Measurements from ENCODE around the gene KIF22.

Gene KIF22

GRCh38 chr16:29854520-29855100 is 64.1 kb downstream of the KIF22 start:
- no peaks in the 10 kb centered on the region for H3K9me2 ChIP-seq (replicated peaks; ENCODE audit: insufficient read depth, low read length)
- H3K27ac ChIP-seq (ENCODE audit: low read length), result no peak overlapping the region
- DNase-seq, result no peak
- no peaks in the 10 kb centered on the region for H3K9me3 ChIP-seq (replicated peaks; ENCODE audit: insufficient read depth, low read length)
- H3K9ac ChIP-seq (ENCODE audit: low read length), result no peak overlapping the region
- H3K4me1 ChIP-seq (ENCODE audit: low read length), result no peaks in the 10 kb centered on the region
- TF ChIP-seq EZH2phosphoT487 (IDR thresholded peaks at IDR 0.05; ENCODE audit: low read length) (no peak), CTCF (IDR thresholded peaks at IDR 0.05; ENCODE audit: low read length) (no peak), EZH2 (optimal IDR thresholded peaks at IDR 0.05; ENCODE audit: low read depth, low read length) (no peak)
- H3K4me2 ChIP-seq (ENCODE audit: low read depth, low read length), result no peak overlapping the region
- no peak overlapping the region for H2AFZ ChIP-seq (ENCODE audit: low read length)
- H3K79me2 ChIP-seq (ENCODE audit: low read length), result no peaks in the 10 kb centered on the region
- H3K36me3 ChIP-seq (replicated peaks; ENCODE audit: insufficient read depth, low read length), result no peaks in the 10 kb centered on the region
- no peaks in the 10 kb centered on the region for H3F3A ChIP-seq (ENCODE audit: insufficient read depth, low read length)
- no peak overlapping the region for H3K4me3 ChIP-seq (ENCODE audit: low read length)
- no peaks in the 10 kb centered on the region for H3K27me3 ChIP-seq (replicated peaks; ENCODE audit: insufficient read depth, low read length)
- H4K20me1 ChIP-seq (ENCODE audit: insufficient read depth, low read length), result no peaks in the 10 kb centered on the region

Measured in MM.1S (cell line).